SJSA1 (cell line): ENCODE measurements around the gene KIF6. TPM values are rescaled to one million over a fixed set of nuclear protein-coding genes. Genes with fewer than 3 reads are reported as not detected.

ENCODE experiments used
- DNase-seq, 2 experiments: peaks; one replicate each; pipeline ENCODE4 v3.0.0-alpha.2; 2015 to 2020; ENCODE audit warnings: low spot score in 2 of 2, low read depth in 1 of 2
- H3K27ac ChIP-seq: fragments of 250-450 bp; sonication (Bioruptor Pico); 2 replicates; pipeline ENCODE4 v1.5.1; 2020; ENCODE audit warnings: mild to moderate bottlenecking, moderate library complexity
- H3K27me3 ChIP-seq: fragments of 250-450 bp; sonication (Bioruptor Pico); replicated peaks from 2 replicates; pipeline ENCODE4 v1.5.1; 2020; ENCODE audit warnings: mild to moderate bottlenecking, moderate library complexity
- H3K36me3 ChIP-seq: fragments of 250-450 bp; sonication (Bioruptor Pico); 2 replicates; pipeline ENCODE4 v1.5.1; 2020; ENCODE audit warnings: mild to moderate bottlenecking
- H3K4me1 ChIP-seq: fragments of 250-450 bp; sonication (Bioruptor Pico); replicated peaks from 2 replicates; pipeline ENCODE4 v1.6.1; 2021; ENCODE audit warnings: mild to moderate bottlenecking
- H3K4me3 ChIP-seq: fragments of 250-450 bp; sonication (Bioruptor Pico); 2 replicates; pipeline ENCODE4 v1.5.1; 2020; ENCODE audit warnings: mild to moderate bottlenecking
- H3K9me3 ChIP-seq: fragments of 250-450 bp; sonication (Bioruptor Pico); replicated peaks from 2 replicates; pipeline ENCODE4 v1.5.1; 2020; ENCODE audit warnings: mild to moderate bottlenecking
- total RNA-seq: library from RNA; depleted of rRNA; stranded (reverse); fragments of >200 nt; shearing (Covaris generic); gene quantifications from 2 replicates; pipeline ENCODE4 v1.2.3, GENCODE V29; 2014

The KIF6 gene
- total RNA-seq, 1 experiment from 2014 or later = not detected

GRCh38 chr6:39577446-39578165 lies 147.6 kb downstream of the KIF6 start:
- H3K27ac ChIP-seq = no peak overlapping the region
- no peak for DNase-seq
- no peak overlapping the region for H3K4me3 ChIP-seq
- H3K27me3 ChIP-seq = 0 out of 2 replicates have a peak, but pooled peaks cover 2% of the 10 kb centered on the region
- no peaks in the 10 kb centered on the region for H3K4me1 ChIP-seq
- no peaks in the 10 kb centered on the region for H3K36me3 ChIP-seq
- no peaks in the 10 kb centered on the region for H3K9me3 ChIP-seq

- H3K27ac ChIP-seq = no peak overlapping the region
- no peak overlapping the region for H3K4me3 ChIP-seq
- no peaks in the 10 kb centered on the region for H3K36me3 ChIP-seq
- H3K27me3 ChIP-seq = 0 out of 2 replicates have a peak, but pooled peaks cover 2% of the 10 kb centered on the region
- no peaks in the 10 kb centered on the region for H3K4me1 ChIP-seq
- no peaks in the 10 kb centered on the region for H3K9me3 ChIP-seq
- no peak for DNase-seq
These were observed 148.5 kb downstream of the KIF6 start for GRCh38 chr6:39576556-39577303.

- DNase-seq = no peak
- no peak overlapping the region for H3K4me3 ChIP-seq
These were observed 150.2 kb downstream of the KIF6 start for GRCh38 chr6:39574991-39575390.

GRCh38 chr6:39573541-39573940 lies 151.7 kb downstream of the KIF6 start:
- Histone ChIP-seq H3K9me3 (no peaks in the 10 kb centered on the region), H3K27ac (no peak overlapping the region), H3K27me3 (0 out of 2 replicates have a peak, but pooled peaks cover 2% of the 10 kb centered on the region), H3K36me3 (no peaks in the 10 kb centered on the region), H3K4me3 (no peak overlapping the region), H3K4me1 (no peaks in the 10 kb centered on the region)
- DNase-seq = no peak

More at GRCh38 chr6:39574991-39575390, 150.2 kb downstream of the KIF6 start:
- Histone ChIP-seq H3K36me3 (no peaks in the 10 kb centered on the region), H3K9me3 (no peaks in the 10 kb centered on the region), H3K27ac (no peak overlapping the region), H3K4me1 (no peaks in the 10 kb centered on the region), H3K27me3 (0 out of 2 replicates have a peak, but pooled peaks cover 2% of the 10 kb centered on the region)

GRCh38 chr6:39572661-39573340 lies 152.4 kb downstream of the KIF6 start:
- H3K27ac ChIP-seq = no peak overlapping the region
- DNase-seq = no peak
- H3K4me1 ChIP-seq = no peaks in the 10 kb centered on the region
- H3K9me3 ChIP-seq = no peaks in the 10 kb centered on the region
- 0 out of 2 replicates have a peak, but pooled peaks cover 2% of the 10 kb centered on the region for H3K27me3 ChIP-seq
- no peaks in the 10 kb centered on the region for H3K36me3 ChIP-seq
- H3K4me3 ChIP-seq = no peak overlapping the region

GRCh38 chr6:39568896-39569295 lies 156.3 kb downstream of the KIF6 start:
- no peaks in the 10 kb centered on the region for H3K4me1 ChIP-seq
- H3K36me3 ChIP-seq = no peaks in the 10 kb centered on the region
- DNase-seq = peak in 1 of 2 experiments; percentile 4
- H3K9me3 ChIP-seq = no peaks in the 10 kb centered on the region
- H3K4me3 ChIP-seq = no peak overlapping the region
- no peak overlapping the region for H3K27ac ChIP-seq
- H3K27me3 ChIP-seq = 0 out of 2 replicates have a peak, but pooled peaks cover 2% of the 10 kb centered on the region

- Histone ChIP-seq H3K4me3 (no peak overlapping the region), H3K36me3 (no peaks in the 10 kb centered on the region), H3K4me1 (no peaks in the 10 kb centered on the region), H3K27ac (no peak overlapping the region), H3K9me3 (no peaks in the 10 kb centered on the region), H3K27me3 (no peaks in the 10 kb centered on the region)
- no peak for DNase-seq
These were observed 158.1 kb downstream of the KIF6 start for GRCh38 chr6:39567091-39567490.

GRCh38 chr6:39566456-39566855 lies 158.8 kb downstream of the KIF6 start:
- Histone ChIP-seq H3K27ac (no peak overlapping the region), H3K27me3 (no peaks in the 10 kb centered on the region), H3K36me3 (no peaks in the 10 kb centered on the region), H3K4me3 (no peak overlapping the region), H3K9me3 (no peaks in the 10 kb centered on the region), H3K4me1 (no peaks in the 10 kb centered on the region)
- DNase-seq = no peak

- Histone ChIP-seq H3K4me1 (no peaks in the 10 kb centered on the region), H3K27me3 (no peaks in the 10 kb centered on the region), H3K4me3 (no peak overlapping the region), H3K9me3 (no peaks in the 10 kb centered on the region), H3K27ac (no peak overlapping the region), H3K36me3 (no peaks in the 10 kb centered on the region)
- DNase-seq = no peak
These were observed 159.3 kb downstream of the KIF6 start for GRCh38 chr6:39565956-39566355.

- Histone ChIP-seq H3K4me3 (no peak overlapping the region), H3K9me3 (no peaks in the 10 kb centered on the region), H3K27ac (no peak overlapping the region), H3K27me3 (no peaks in the 10 kb centered on the region; the same call in 1 of the 2 replicates), H3K4me1 (no peaks in the 10 kb centered on the region), H3K36me3 (no peaks in the 10 kb centered on the region)
- DNase-seq = no peak
These were observed 161.5 kb downstream of the KIF6 start for GRCh38 chr6:39563566-39564311.

GRCh38 chr6:39561536-39562266 lies 163.5 kb downstream of the KIF6 start:
- Histone ChIP-seq H3K27ac (no peak overlapping the region), H3K4me3 (no peak overlapping the region), H3K4me1 (no peaks in the 10 kb centered on the region), H3K27me3 (no peaks in the 10 kb centered on the region; the same call in 1 of the 2 replicates), H3K9me3 (no peaks in the 10 kb centered on the region), H3K36me3 (no peaks in the 10 kb centered on the region)
- DNase-seq = no peak

- H3K4me1 ChIP-seq = no peaks in the 10 kb centered on the region
- H3K27ac ChIP-seq = no peak overlapping the region
- H3K9me3 ChIP-seq = no peaks in the 10 kb centered on the region
- H3K36me3 ChIP-seq = no peaks in the 10 kb centered on the region
- DNase-seq = no peak
- no peak overlapping the region for H3K4me3 ChIP-seq
- no peaks in the 10 kb centered on the region; the same call in 1 of the 2 replicates for H3K27me3 ChIP-seq
These were observed 164.3 kb downstream of the KIF6 start for GRCh38 chr6:39560915-39561314.
